Measurements from ENCODE around the gene AP1S3.

DNA sequence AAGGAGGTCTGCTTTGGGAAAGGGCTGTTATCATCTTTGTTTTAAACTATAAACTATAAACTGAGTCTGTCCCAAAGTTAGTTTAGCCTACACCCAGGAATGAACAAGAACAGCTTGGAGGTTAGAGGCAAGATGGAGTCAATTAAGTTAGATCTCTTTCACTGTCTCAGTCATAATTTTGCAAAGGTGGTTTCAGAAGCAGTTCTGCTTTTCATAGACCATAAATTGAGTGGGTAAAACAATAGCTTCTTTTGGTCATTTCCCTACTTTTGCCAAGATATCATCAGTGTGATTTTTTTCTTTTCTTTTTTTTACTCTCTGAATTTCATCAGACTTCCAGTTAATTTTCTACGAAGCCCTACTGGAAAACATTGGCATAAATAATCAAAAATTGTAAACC, 117.0 kb downstream of the AP1S3 start:
- no peak for TF ChIP-seq POLR2A (IDR thresholded peaks at IDR 0.05; ENCODE audit: low read depth, low read length)
- no peak for TF ChIP-seq CEBPB (IDR thresholded peaks at IDR 0.05; ENCODE audit: low read depth, low read length)
- TF ChIP-seq, protein P1, sequence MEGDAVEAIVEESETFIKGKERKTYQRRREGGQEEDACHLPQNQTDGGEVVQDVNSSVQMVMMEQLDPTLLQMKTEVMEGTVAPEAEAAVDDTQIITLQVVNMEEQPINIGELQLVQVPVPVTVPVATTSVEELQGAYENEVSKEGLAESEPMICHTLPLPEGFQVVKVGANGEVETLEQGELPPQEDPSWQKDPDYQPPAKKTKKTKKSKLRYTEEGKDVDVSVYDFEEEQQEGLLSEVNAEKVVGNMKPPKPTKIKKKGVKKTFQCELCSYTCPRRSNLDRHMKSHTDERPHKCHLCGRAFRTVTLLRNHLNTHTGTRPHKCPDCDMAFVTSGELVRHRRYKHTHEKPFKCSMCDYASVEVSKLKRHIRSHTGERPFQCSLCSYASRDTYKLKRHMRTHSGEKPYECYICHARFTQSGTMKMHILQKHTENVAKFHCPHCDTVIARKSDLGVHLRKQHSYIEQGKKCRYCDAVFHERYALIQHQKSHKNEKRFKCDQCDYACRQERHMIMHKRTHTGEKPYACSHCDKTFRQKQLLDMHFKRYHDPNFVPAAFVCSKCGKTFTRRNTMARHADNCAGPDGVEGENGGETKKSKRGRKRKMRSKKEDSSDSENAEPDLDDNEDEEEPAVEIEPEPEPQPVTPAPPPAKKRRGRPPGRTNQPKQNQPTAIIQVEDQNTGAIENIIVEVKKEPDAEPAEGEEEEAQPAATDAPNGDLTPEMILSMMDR (conservative IDR thresholded peaks at IDR 0.05; ENCODE audit: low read depth, low read length), result no peak
- no peak for TF ChIP-seq MAZ (IDR thresholded peaks at IDR 0.05; ENCODE audit: borderline replicate concordance, low read depth, low read length)
- no peak for TF ChIP-seq RFX5 (IDR thresholded peaks at IDR 0.05; ENCODE audit: low read depth, low read length)
- TF ChIP-seq MXI1 (IDR thresholded peaks at IDR 0.05; ENCODE audit: borderline replicate concordance, low read depth, low read length), result no peak
- TF ChIP-seq, protein P2, sequence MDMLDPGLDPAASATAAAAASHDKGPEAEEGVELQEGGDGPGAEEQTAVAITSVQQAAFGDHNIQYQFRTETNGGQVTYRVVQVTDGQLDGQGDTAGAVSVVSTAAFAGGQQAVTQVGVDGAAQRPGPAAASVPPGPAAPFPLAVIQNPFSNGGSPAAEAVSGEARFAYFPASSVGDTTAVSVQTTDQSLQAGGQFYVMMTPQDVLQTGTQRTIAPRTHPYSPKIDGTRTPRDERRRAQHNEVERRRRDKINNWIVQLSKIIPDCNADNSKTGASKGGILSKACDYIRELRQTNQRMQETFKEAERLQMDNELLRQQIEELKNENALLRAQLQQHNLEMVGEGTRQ (IDR thresholded peaks at IDR 0.05; ENCODE audit: low read depth, low read length), result no peak
- no peak for TF ChIP-seq RCOR1 (IDR thresholded peaks at IDR 0.05; ENCODE audit: insufficient replicate concordance, low read length)
- TF ChIP-seq MAFK (IDR thresholded peaks at IDR 0.05; ENCODE audit: low read depth, low read length), result no peak
- TF ChIP-seq, protein P3, sequence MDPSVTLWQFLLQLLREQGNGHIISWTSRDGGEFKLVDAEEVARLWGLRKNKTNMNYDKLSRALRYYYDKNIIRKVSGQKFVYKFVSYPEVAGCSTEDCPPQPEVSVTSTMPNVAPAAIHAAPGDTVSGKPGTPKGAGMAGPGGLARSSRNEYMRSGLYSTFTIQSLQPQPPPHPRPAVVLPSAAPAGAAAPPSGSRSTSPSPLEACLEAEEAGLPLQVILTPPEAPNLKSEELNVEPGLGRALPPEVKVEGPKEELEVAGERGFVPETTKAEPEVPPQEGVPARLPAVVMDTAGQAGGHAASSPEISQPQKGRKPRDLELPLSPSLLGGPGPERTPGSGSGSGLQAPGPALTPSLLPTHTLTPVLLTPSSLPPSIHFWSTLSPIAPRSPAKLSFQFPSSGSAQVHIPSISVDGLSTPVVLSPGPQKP (IDR thresholded peaks at IDR 0.05; ENCODE audit: borderline replicate concordance, low read depth, low read length), result no peak
- TF ChIP-seq FOS (IDR thresholded peaks at IDR 0.05; ENCODE audit: low read depth, low read length), result no peak

All from IMR-90 (cell line).